GM12878 (cell line): ENCODE measurements around the gene PRKAA1. TPM values are rescaled to one million over a fixed set of nuclear protein-coding genes. Genes with fewer than 3 reads are reported as not detected.

Source experiments
- ATAC-seq: fragments of 200-7000 bp; cut with Tn5 transposase; 3 replicates; pipeline ENCODE4 v1.9.1; 2020; ENCODE audit warnings: mild to moderate bottlenecking, moderate library complexity
- BruUV-seq: library from RNA; stranded (reverse); fragments of 400-500 nt; replicated peaks from 2 replicates; lab custom pipeline; 2021; lab: Mats Ljungman, UMichigan
- CTCF ChIA-PET: fragments of 300-600 bp; sonication (Branson Sonifier 250); formaldehyde crosslinking; extraction: SDS; loops from one replicate; lab custom pipeline; 2021; ENCODE audit warnings: inconsistent platforms; lab: Yijun Ruan, JAX
- POLR2A ChIA-PET: fragments of 350-600 bp; formaldehyde crosslinking; extraction: SDS; loops from one replicate; lab custom pipeline; 2021; ENCODE audit warnings: inconsistent platforms; lab: Charles Lee
- RAD21 ChIA-PET: fragments of 300-600 bp; sonication (Branson Sonifier 250); formaldehyde crosslinking; loops from one replicate; lab custom pipeline; 2023; ENCODE audit warnings: antibody characterized with exemption; ENCODE audit not compliant: unreplicated experiment; lab: Charles Lee
- SMC1A ChIA-PET: fragments of 300-600 bp; sonication (Branson Sonifier 250); formaldehyde crosslinking; loops from one replicate; lab custom pipeline; 2023; ENCODE audit not compliant: unreplicated experiment, uncharacterized antibody; lab: Charles Lee
- DNase-seq: peaks from one replicate; pipeline ENCODE4 v3.0.0-alpha.2; 2011; ENCODE audit warnings: low read depth, low spot score
- FAIRE-seq: peaks from 3 replicates; lab custom pipeline; 2011; peaks lifted over from hg19 to GRCh38; lab: Jason Lieb, UNC
- H2AFZ ChIP-seq: 2 replicates; pipeline ENCODE4 v1.6.0; 2011; ENCODE audit warnings: low read depth, low read length, control low read depth; ENCODE audit not compliant: control insufficient read depth
- H3K27ac ChIP-seq: 2 replicates; pipeline ENCODE4 v1.5.1; 2011; ENCODE audit warnings: control low read depth; ENCODE audit not compliant: control insufficient read depth, insufficient read depth
- H3K27me3 ChIP-seq, 2 experiments: replicated peaks in 1 of 2; 2 replicates each; pipeline versions ENCODE4 v1.6.0 to v1.6.1; 2011; ENCODE audit warnings: low read length in 1 of 2; ENCODE audit not compliant: control insufficient read depth in 2 of 2, insufficient read depth in 2 of 2
- H3K36me3 ChIP-seq, 2 experiments: 2 replicates each; pipeline ENCODE4 v1.5.1; 2011; ENCODE audit warnings: low read length in 1 of 2; ENCODE audit not compliant: control insufficient read depth in 2 of 2, insufficient read depth in 2 of 2
- H3K4me1 ChIP-seq: 2 replicates; pipeline ENCODE4 v1.6.1; 2011; ENCODE audit warnings: mild to moderate bottlenecking, low read length, moderate library complexity, mixed read lengths; ENCODE audit not compliant: control insufficient read depth, insufficient read depth
- H3K4me2 ChIP-seq: 2 replicates; pipeline ENCODE4 v1.6.0; 2011; ENCODE audit warnings: control low read depth; ENCODE audit not compliant: control insufficient read depth, insufficient read depth
- H3K4me3 ChIP-seq: fragments of 200-600 bp; sonication (generic); 2 replicates; pipeline ENCODE4 v1.5.1; 2016
- H3K79me2 ChIP-seq: 2 replicates; pipeline ENCODE4 v1.6.0; 2011; ENCODE audit warnings: low read length; ENCODE audit not compliant: control insufficient read depth, insufficient read depth
- H3K9ac ChIP-seq: 2 replicates; pipeline ENCODE4 v1.8.0; 2011; ENCODE audit warnings: low read length, control low read depth, mixed read lengths; ENCODE audit not compliant: control insufficient read depth, insufficient read depth
- H3K9me3 ChIP-seq: replicated peaks from 3 replicates; pipeline ENCODE4 v1.5.1; 2011; ENCODE audit warnings: mild to moderate bottlenecking, low read length; ENCODE audit not compliant: control insufficient read depth, insufficient read depth
- H4K20me1 ChIP-seq: 2 replicates; pipeline ENCODE4 v1.6.0; 2011; ENCODE audit not compliant: control insufficient read depth, insufficient read depth
- ATF7 ChIP-seq: fragments of 450-650 bp; IDR thresholded peaks from 2 replicates; pipeline ENCODE4 v1.6.1; 2016; ENCODE audit warnings: low read depth, mild to moderate bottlenecking
- BCL11A ChIP-seq: IDR thresholded peaks from 2 replicates; pipeline ENCODE4 v1.6.1; 2011; ENCODE audit warnings: low read depth, low read length
- EED ChIP-seq: sonication (generic); IDR thresholded peaks from 2 replicates; pipeline ENCODE4 v1.6.1; 2016; ENCODE audit warnings: antibody characterized with exemption, low read depth
- ETV6 ChIP-seq, 2 experiments: fragments of 450-650 bp in 1 of 2; IDR thresholded peaks in 1 of 2; conservative IDR thresholded peaks in 1 of 2; 2 replicates each; pipeline ENCODE4 v1.6.1; 2014; ENCODE audit warnings: antibody characterized with exemption in 1 of 2, borderline replicate concordance in 1 of 2, low read depth in 1 of 2, mild to moderate bottlenecking in 1 of 2, moderate library complexity in 1 of 2
- KAT2A ChIP-seq: conservative IDR thresholded peaks from 2 replicates; pipeline ENCODE4 v1.6.1; 2011; ENCODE audit warnings: low read depth, low read length; ENCODE audit not compliant: control insufficient read depth
- MTA2 ChIP-seq: fragments of 450-650 bp; IDR thresholded peaks from 2 replicates; pipeline ENCODE4 v1.6.1; 2016; ENCODE audit warnings: low read depth, mild to moderate bottlenecking, moderate library complexity
- RAD51 ChIP-seq: fragments of 450-650 bp; IDR thresholded peaks from 2 replicates; pipeline ENCODE4 v1.6.1; 2016; ENCODE audit warnings: moderate library complexity, mild to moderate bottlenecking, inconsistent platforms
- SIN3A ChIP-seq: IDR thresholded peaks from 2 replicates; pipeline ENCODE4 v1.6.1; 2012; ENCODE audit warnings: low read depth, low read length, improper control_type of control experiment
- in situ Hi-C: fragments of 300-500 bp; cut with MboI; formaldehyde crosslinking; loops from 9 replicates; pipeline ENCODE4 v1.14.3; 2018; ENCODE audit warnings: mixed read lengths
- intact Hi-C: fragments of 100-400 bp; cut with micrococcal nuclease; formaldehyde crosslinking; loops from one replicate; pipeline ENCODE4 v1.14.2; 2022; ENCODE audit not compliant: unreplicated experiment
- polyA plus RNA-seq, 11 experiments: library from polyadenylated mRNA; depleted of rRNA in 4 of 11; unstranded in 6 of 11; stranded (reverse) in 5 of 11; fragments of >200 nt; fragmentation: Nextera tagmentation in 4 of 11; fragmentation: Illumina TruSeq in 1 of 11; extraction: Ambion mirVana in 4 of 11; extraction: Trizol in 1 of 11; gene quantifications; 1 replicate in 1 of 11; 2 replicates in 10 of 11; pipeline versions ENCODE4 v1.2.1 to v1.2.3, GENCODE V29; 2011 to 2016; ENCODE audit warnings: inconsistent platforms in 2 of 11, missing spikeins in 2 of 11, low read depth in 1 of 11
- total RNA-seq, 4 experiments: library from RNA; depleted of rRNA in 3 of 4; stranded (reverse); fragments of >200 nt in 3 of 4; fragmentation: Illumina TruSeq in 1 of 4; extraction: Trizol in 1 of 4; gene quantifications; 2 replicates each; pipeline versions ENCODE4 v1.2.1 to v1.2.3, GENCODE V29; 2013 to 2021
- TF ChIP-seq, protein P1 (sequence below): fragments of 450-650 bp; conservative IDR thresholded peaks from 2 replicates; pipeline ENCODE4 v1.6.1; 2017; ENCODE audit warnings: mild to moderate bottlenecking, moderate library complexity

Gene PRKAA1
- total and polyA plus RNA-seq, 10 of the 15 experiments (the other 5 are each of a cell fraction or from before 2014, with no cell fraction given) = 13.6 to 55.5 (median 29.6) TPM

GRCh38 chr5:40735609-40736008, 62.6 kb downstream of the PRKAA1 start:
- Histone ChIP-seq H3K4me3 (no peak overlapping the region), H3K27me3 (no peaks in the 10 kb centered on the region), H3K9me3 (no peaks in the 10 kb centered on the region; the same call in 2 of the 3 replicates), H3K9ac (no peak overlapping the region), H2AFZ (no peak overlapping the region), H3K4me1 (no peaks in the 10 kb centered on the region), H3K79me2 (no peaks in the 10 kb centered on the region), H4K20me1 (no peaks in the 10 kb centered on the region), H3K4me2 (no peak overlapping the region), H3K27ac (no peak overlapping the region), H3K36me3 (no peaks in the 10 kb centered on the region)
- ChIA-PET RAD21 (interaction anchor here (0.7 to 1.0 kb wide), 2 partner anchors 43 to 746 kb away, joined by 3 read pairs; no protein-coding TSS in a partner anchor), CTCF (interaction anchor here (0.6 to 3.1 kb wide), 16 partner anchors 10 to 1157 kb away, joined by 3 to 11 read pairs (median 4); no protein-coding TSS in a partner anchor), POLR2A (interaction anchor here (0.7 kb wide), 1 partner anchor 813 kb away, joined by 3 read pairs; no protein-coding TSS in a partner anchor), SMC1A (interaction anchor here (0.6 to 2.5 kb wide), 4 partner anchors 9 to 787 kb away, joined by 4 to 10 read pairs (median 7); no protein-coding TSS in a partner anchor)
- DNase-seq (no peak), FAIRE-seq (no peak), ATAC-seq (no peak)
- in situ Hi-C loops (no loop called here), intact Hi-C loops (loop anchor here (2.0 to 5.0 kb wide), 4 partner anchors 47 to 1158 kb away; no protein-coding TSS in a partner anchor)
- BruUV-seq = no TSS peak
- TF ChIP-seq KAT2A = no peak
- TF ChIP-seq RAD51 = no peak
- TF ChIP-seq BCL11A = no peak
- TF ChIP-seq ETV6 (conservative IDR thresholded peaks at IDR 0.05 in 1 of 2, IDR thresholded peaks at IDR 0.05 in 1 of 2; ENCODE audit: borderline replicate concordance in 1 of 2, low read depth in 1 of 2) = no peak
- no peak for TF ChIP-seq SIN3A
- TF ChIP-seq EED = no peak
- TF ChIP-seq, protein P1, sequence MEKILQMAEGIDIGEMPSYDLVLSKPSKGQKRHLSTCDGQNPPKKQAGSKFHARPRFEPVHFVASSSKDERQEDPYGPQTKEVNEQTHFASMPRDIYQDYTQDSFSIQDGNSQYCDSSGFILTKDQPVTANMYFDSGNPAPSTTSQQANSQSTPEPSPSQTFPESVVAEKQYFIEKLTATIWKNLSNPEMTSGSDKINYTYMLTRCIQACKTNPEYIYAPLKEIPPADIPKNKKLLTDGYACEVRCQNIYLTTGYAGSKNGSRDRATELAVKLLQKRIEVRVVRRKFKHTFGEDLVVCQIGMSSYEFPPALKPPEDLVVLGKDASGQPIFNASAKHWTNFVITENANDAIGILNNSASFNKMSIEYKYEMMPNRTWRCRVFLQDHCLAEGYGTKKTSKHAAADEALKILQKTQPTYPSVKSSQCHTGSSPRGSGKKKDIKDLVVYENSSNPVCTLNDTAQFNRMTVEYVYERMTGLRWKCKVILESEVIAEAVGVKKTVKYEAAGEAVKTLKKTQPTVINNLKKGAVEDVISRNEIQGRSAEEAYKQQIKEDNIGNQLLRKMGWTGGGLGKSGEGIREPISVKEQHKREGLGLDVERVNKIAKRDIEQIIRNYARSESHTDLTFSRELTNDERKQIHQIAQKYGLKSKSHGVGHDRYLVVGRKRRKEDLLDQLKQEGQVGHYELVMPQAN = no peak
- TF ChIP-seq ATF7 = no peak
- no peak for TF ChIP-seq MTA2
